SIG-M5 (cell line): ENCODE results near the gene ATP5F1E.
"Not testable (repeated sequence)": the region's sequence is repeated elsewhere in the genome, so short reads cannot be mapped to it uniquely, and the experiment has no call there.

Source experiments
- DNase-seq: peaks from one replicate; lab custom pipeline; 2025; lab: John Stamatoyannopoulos, UW

ATP5F1E gene

DNA sequence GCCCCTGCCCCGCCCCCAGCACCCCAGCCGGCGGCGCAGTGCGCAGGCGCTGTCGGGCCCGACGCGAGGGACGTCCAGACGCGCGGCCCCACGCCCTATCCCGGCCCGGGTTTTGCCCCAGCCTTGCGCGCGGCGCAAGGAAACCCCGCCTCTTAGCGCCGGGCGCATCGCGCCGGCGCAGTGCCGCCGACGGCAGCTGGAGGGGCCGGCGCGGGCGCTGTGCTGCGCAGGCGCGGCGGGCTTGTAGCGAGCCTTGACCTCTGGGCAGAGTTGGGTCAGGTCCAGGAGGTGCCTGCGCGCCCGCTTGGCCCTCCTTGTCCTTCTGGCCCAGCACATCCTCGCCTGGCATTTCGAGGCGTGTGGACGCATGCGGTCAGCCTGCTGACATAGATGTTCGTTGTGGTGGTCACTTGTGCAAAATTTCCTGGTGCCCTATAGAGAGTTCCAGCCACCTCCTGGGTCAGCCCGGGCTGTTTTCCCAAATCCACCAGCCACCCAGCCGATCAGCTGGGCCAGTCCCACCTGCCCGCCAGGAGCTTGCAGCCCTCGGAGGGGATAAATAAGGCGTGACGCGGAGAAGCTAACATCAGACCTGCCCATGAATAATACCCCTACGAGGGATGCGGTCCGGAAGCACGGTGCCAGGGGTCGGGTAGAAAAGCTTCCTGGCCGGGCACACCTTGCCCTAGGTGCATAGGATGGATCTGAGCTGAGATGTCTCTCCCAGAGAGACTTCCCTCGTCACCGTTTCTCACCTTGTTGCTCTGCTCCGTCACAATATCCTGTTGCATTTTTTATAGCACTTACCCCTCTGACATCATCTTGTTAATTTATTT, 10.9 kb upstream of the ATP5F1E start:
- peak; percentile 43 for DNase-seq

GRCh38 chr20:59042151-59042795, 10.1 kb upstream of the ATP5F1E start, which contains the start of gene PRELID3B:
Gene PRELID3B, minus strand, starts transcription at chr20:59042786. Its CDS starts 56 bp downstream, at chr20:59042730.
- DNase-seq, result no peak

GRCh38 chr20:59041487-59041886, 9.4 kb upstream of the ATP5F1E start:
- not testable (repeated sequence) for DNase-seq

- DNase-seq, result no peak
These were observed 8.5 kb upstream of the ATP5F1E start for GRCh38 chr20:59040667-59041066.

- no peak for DNase-seq
These were observed 7.1 kb upstream of the ATP5F1E start for GRCh38 chr20:59039233-59039632.

DNA sequence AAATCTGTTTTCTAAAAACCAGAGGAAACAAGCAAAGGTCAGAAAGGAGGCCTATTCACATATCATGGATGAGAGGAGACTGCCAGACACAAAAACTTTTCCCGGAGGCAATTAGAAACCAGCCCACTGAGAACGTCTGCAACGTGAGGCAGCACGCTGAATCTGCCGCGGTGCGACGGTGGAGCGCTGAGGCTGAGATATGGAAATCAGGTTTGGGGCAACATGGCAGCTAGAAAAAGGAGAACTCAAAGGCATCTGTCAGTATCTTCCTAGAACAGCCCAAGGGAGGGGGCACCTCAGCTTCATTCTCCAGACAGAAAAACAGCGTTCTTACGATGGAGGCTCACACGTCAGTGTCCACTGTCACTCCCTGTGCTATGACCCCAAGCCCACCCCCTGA, 5.3 kb upstream of the ATP5F1E start:
- no peak for DNase-seq

DNA sequence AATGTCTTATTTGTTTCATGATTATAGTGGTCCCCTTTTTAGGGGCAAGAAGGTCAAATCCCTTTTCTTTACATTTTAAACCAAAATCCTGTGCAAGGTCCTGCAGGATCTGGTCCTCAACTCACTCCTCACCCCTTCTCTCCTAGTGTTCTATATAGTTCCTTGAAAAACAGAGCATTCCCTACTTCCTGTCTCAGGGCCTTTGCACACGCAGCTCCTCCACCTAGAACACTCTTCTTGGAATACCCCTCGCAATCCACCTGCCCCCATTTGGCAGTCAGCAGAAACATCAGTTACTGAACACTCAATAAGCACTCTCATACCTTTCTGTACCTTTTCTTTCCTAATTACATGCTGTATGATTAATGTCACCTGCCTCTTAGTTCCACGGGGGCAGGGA, 3.2 kb upstream of the ATP5F1E start:
- no peak for DNase-seq

GRCh38 chr20:59033616-59034165, 1.6 kb upstream of the ATP5F1E start:
- no peak for DNase-seq

DNA sequence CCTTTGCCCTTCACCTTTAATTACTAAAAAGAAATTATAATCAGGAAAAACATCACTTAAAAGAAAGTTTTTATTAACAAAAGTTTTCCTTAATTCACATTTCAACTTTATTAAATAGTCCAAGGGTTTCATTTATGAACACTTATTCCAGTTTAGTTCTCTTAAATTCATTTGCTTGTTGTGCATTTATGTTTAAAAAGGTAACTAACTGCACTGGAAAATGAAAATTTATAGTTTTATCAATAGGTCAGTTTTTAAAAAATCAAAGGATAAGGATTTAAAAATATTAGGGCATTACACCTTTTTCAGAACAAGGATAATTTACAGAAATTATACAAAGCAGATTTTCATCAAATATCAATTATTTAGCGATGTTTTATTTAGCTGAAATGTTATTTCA, 958 bp upstream of the ATP5F1E start:
- DNase-seq, result no peak

DNA sequence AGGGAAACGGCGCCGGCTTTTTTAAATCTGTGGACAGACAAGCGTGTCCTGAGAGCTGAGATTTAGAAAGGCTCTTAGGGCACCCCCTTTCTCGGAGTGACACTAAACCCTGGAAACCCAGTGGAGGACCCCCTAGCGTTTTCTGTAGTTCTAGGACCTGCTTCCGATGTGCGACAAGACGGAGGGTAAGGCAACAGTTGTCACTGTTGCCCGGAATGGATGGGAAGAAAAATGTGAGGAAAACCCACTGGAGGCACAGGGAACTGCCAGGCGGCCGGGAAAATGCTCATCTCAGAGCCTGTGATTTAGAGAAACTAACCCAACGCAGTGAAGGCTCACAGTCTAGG, 551 bp upstream of the ATP5F1E start:
- DNase-seq, result peak; percentile 23

DNA sequence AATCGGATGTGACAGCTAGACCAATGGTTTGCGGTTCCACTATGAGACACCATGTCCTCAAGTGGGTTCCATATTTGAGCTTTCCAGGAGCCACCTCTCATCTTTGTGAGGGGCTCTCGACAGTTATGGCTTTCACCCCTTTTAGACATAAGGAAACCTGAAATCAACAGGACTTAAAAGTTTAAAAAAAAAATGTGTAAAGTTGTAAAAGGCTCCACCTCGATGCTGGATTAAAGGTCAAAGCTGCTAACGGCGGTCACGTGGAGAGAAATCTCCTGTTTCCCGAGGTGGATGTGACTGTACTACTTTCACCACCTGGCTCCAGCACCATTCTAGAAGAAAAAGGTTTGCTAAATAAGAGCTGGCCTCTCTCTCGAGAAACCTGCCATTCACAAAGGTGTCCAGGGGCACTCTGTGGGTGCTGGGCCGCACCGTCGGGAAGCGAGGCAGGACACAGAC, 542 bp downstream of the ATP5F1E start:
- DNase-seq, result no peak

GRCh38 chr20:59030911-59031563, 1.1 kb downstream of the ATP5F1E start:
- DNase-seq, result no peak

DNA sequence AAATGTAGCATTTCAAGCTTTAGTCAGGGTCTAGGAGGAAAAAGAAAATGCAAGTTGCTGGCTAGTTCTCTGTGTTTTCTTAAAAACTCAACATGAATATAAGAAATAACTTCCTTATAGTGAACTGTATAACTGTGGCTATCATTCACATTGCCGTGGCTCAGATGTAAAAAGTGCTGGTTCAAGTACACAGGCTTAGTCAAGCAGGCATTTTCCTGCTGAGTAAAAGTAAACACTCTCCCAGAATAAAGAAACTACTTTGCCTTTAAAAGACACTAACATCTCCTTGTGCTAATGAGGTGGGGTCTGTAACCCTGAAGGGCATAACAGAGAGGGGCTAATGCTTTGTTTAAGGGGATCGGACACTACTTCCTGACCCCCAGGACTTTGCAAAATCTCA, 3.3 kb downstream of the ATP5F1E start:
- no peak for DNase-seq

GRCh38 chr20:59027741-59028320, 4.3 kb downstream of the ATP5F1E start:
- no peak for DNase-seq

GRCh38 chr20:59026904-59027740, 5.0 kb downstream of the ATP5F1E start:
- DNase-seq, result no peak

GRCh38 chr20:59025511-59025910, 6.6 kb downstream of the ATP5F1E start:
- no peak for DNase-seq

GRCh38 chr20:59025086-59025485, 7.0 kb downstream of the ATP5F1E start:
- DNase-seq, result no peak

- no peak for DNase-seq
These were observed 8.0 kb downstream of the ATP5F1E start for GRCh38 chr20:59024111-59024530.

- DNase-seq, result no peak
These were observed 8.5 kb downstream of the ATP5F1E start for GRCh38 chr20:59023616-59024015.

DNA sequence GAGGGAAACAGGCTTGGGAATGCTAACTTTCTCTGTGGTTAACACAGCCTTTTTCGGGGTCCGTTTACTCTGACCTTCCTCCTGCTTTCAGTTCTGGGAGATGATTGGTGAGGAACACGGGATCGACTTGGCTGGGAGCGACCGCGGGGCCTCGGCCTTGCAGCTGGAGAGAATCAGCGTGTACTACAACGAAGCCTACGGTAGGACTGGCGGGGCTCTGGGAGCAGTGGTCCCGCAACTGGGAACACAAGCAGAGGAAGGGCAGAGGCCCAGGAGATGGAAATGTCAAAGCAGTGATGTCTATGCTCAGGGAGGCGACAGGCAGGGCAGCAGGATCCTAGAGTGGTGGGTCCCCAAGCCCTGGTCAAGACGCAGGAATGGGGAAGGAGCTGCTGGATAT, 9.4 kb downstream of the ATP5F1E start:
- no peak for DNase-seq

GRCh38 chr20:59020938-59021551, 11.1 kb downstream of the ATP5F1E start:
- DNase-seq, result no peak
